ENCODE measurements around the gene ARHGAP26. TPM values are rescaled to one million over a fixed set of nuclear protein-coding genes. Genes with fewer than 3 reads are reported as not detected.

ARHGAP26 gene
- total RNA-seq, 1 donor from 2014 or later, result 14.1 TPM

DNA sequence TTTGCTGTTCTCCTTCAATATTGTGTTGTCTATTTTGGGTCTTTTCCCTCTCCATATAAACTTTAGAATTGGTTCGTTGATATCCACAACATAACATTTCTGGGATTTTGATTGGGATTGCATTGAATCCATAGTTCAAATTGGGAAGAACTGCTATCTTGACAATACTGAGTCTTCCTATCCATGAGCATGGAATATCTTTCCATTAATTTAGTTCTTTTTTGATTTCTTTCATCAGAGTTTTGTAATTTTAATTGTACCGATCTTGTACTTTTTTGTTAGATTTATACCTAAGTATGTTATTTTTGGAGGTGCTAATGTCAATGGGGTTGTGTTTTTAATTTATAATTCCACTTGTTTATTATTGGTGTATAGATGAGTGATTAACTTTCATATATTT is 498.2 kb downstream of the ARHGAP26 start:
- Mint-ChIP-seq H3K4me1 (ENCODE audit: unreplicated experiment) (no peaks in the 10 kb centered on the region), H3K27ac (ENCODE audit: unreplicated experiment) (no peak overlapping the region), H3K9me3 (ENCODE audit: unreplicated experiment) (peaks cover 46% of the 10 kb centered on the region), H3K36me3 (ENCODE audit: unreplicated experiment) (peaks cover 10% of the 10 kb centered on the region), H3K4me3 (ENCODE audit: unreplicated experiment) (no peak overlapping the region), H3K27me3 (ENCODE audit: unreplicated experiment) (no peaks in the 10 kb centered on the region)
- DNase-seq (ENCODE audit: extremely low spot score, unreplicated experiment), result no peak
- no peak for TF ChIP-seq CTCF (IDR thresholded peaks at IDR 0.05)

GRCh38 chr5:143271431-143271830 is 501.3 kb downstream of the ARHGAP26 start:
- DNase-seq (ENCODE audit: extremely low spot score, unreplicated experiment), result no peak
- Mint-ChIP-seq H3K27me3 (ENCODE audit: unreplicated experiment) (no peaks in the 10 kb centered on the region), H3K4me3 (ENCODE audit: unreplicated experiment) (no peak overlapping the region), H3K36me3 (ENCODE audit: unreplicated experiment) (peaks cover 10% of the 10 kb centered on the region), H3K4me1 (ENCODE audit: unreplicated experiment) (no peaks in the 10 kb centered on the region), H3K27ac (ENCODE audit: unreplicated experiment) (no peak overlapping the region), H3K9me3 (ENCODE audit: unreplicated experiment) (peaks cover 38% of the 10 kb centered on the region)
- TF ChIP-seq CTCF (IDR thresholded peaks at IDR 0.05), result no peak

DNA sequence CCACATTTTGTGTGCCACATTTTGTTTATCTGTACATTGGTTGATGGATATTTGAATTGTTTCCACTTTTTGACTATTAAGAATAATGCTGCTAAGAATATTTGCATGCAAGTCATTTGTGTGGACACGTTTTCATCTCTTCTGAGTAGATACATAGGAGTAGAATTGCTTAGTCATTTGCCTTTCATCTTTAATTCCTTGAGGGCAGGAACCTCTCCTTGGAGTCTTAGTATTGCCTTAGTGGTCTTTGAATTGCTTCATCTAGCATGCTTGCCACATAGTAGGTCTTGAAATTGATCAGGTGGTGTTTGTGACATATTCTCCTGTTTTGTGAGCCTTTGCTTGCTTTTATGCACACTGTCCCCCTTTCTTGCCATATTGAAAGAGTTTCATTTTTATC is 504.8 kb downstream of the ARHGAP26 start:
- no peak for DNase-seq (ENCODE audit: extremely low spot score, unreplicated experiment)
- Mint-ChIP-seq H3K27ac (ENCODE audit: unreplicated experiment) (no peak overlapping the region), H3K9me3 (ENCODE audit: unreplicated experiment) (peaks cover 4% of the 10 kb centered on the region), H3K27me3 (ENCODE audit: unreplicated experiment) (no peaks in the 10 kb centered on the region), H3K36me3 (ENCODE audit: unreplicated experiment) (peaks cover 20% of the 10 kb centered on the region), H3K4me1 (ENCODE audit: unreplicated experiment) (no peaks in the 10 kb centered on the region), H3K4me3 (ENCODE audit: unreplicated experiment) (no peak overlapping the region)
- no peak for TF ChIP-seq CTCF (IDR thresholded peaks at IDR 0.05)

DNA sequence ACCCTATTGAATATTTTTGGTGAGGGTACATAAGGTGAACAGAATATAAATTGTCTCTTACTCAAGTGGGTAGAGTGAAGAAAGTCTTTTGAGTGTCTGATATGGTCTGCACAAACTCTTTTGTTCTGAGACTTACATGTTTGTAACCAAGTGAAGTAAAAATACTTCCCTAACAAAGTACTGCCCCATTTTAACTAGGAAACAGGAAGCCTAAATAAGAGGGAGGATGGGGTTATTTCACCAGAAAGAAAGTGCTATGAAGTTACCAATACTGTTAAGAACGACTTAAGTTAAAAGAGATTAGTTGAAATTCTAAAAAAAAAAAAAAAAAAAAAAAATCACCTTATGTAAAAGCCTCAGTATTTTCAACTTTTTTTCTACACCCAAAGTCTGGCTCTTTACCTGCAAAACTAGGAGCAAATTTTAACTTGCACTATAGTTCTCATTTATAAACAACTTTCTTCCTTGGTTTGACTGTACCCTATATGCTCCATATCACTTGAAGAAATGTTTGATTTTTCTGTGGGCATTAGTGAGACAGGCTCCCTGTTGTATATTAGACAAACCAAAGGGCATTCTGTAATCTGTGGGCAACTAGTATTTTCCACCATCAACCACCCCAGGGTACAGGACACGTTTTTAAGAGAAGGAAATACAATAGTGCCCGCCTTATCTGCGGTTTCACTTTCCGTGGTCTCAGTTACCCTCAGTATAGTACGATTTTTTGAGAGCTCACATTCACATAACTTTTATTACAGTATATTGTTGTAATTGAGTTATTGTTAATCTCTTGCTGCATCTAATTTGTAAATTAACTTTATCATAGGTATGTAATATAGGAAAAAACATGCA is 505.6 kb downstream of the ARHGAP26 start:
- Mint-ChIP-seq H3K36me3 (ENCODE audit: unreplicated experiment) (peaks cover 20% of the 10 kb centered on the region), H3K27ac (ENCODE audit: unreplicated experiment) (no peak overlapping the region), H3K27me3 (ENCODE audit: unreplicated experiment) (no peaks in the 10 kb centered on the region), H3K4me3 (ENCODE audit: unreplicated experiment) (no peak overlapping the region), H3K9me3 (ENCODE audit: unreplicated experiment) (no peaks in the 10 kb centered on the region), H3K4me1 (ENCODE audit: unreplicated experiment) (no peaks in the 10 kb centered on the region)
- TF ChIP-seq CTCF (IDR thresholded peaks at IDR 0.05), result no peak
- no peak for DNase-seq (ENCODE audit: extremely low spot score, unreplicated experiment)

DNA sequence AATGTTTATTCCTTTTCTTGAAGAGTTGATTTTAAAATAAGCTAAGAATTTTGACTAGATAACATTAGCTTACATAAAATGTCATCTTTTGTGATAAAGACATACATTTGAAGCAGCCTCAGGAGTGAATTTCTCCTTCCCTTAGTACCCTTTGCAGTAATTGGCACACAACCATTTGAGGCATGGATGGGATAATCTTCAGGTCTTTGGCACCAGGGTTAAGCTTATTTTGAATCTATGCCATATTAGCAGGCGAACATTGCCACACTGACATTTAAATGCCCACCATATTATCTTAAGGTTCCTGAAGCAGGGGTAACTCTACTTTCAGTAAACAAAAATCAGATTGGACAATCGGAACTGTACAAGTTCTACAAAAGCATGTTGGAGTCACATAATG is 507.4 kb downstream of the ARHGAP26 start:
- Mint-ChIP-seq H3K4me1 (ENCODE audit: unreplicated experiment) (no peaks in the 10 kb centered on the region), H3K4me3 (ENCODE audit: unreplicated experiment) (no peak overlapping the region), H3K36me3 (ENCODE audit: unreplicated experiment) (peaks cover 34% of the 10 kb centered on the region), H3K9me3 (ENCODE audit: unreplicated experiment) (no peaks in the 10 kb centered on the region), H3K27ac (ENCODE audit: unreplicated experiment) (no peak overlapping the region), H3K27me3 (ENCODE audit: unreplicated experiment) (no peaks in the 10 kb centered on the region)
- no peak for TF ChIP-seq CTCF (IDR thresholded peaks at IDR 0.05)
- no peak for DNase-seq (ENCODE audit: extremely low spot score, unreplicated experiment)

Other genes with a start within 250 kb of the ARHGAP26 start
- 0.73 and 1.5 TPM in 2 replicates for gene FGF1, start 84.3 kb upstream of the ARHGAP26 start, total RNA-seq

All from osteocyte (in vitro differentiated cells).